ENCODE measurements around the gene OR51S1.

- TF ChIP-seq CTCF (IDR thresholded peaks at IDR 0.05), result peak in 3 of 6 experiments; percentile 38 to 51 (median 40)
- TF ChIP-seq POLR2A (IDR thresholded peaks at IDR 0.05), result no peak
Observed at GRCh38 chr11:4826425-4826824, 22.6 kb downstream of the OR51S1 start.

Data from Peyer's patch (tissue), 4 donors.